Activated B cell treated with CpG ODN at 0.5 μM for 24 hours (primary cell): ENCODE measurements around the gene MBD3. TPM values are rescaled to one million over a fixed set of nuclear protein-coding genes. Genes with fewer than 3 reads are reported as not detected.

ENCODE experiments used
- ATAC-seq: fragments of 200-7000 bp; cut with Tn5 transposase; one replicate; pipeline ENCODE4 v1.10.0; 2021; ENCODE audit warnings: low read depth, mild to moderate bottlenecking, moderate library complexity
- CTCF ChIA-PET: fragments of 350-600 bp; sonication (Branson Sonifier 250); formaldehyde crosslinking; loops from one replicate; lab custom pipeline; 2021; ENCODE audit warnings: antibody characterized with exemption; lab: Charles Lee
- POLR2A ChIA-PET: fragments of 350-600 bp; sonication (Branson Sonifier 250); formaldehyde crosslinking; loops from one replicate; lab custom pipeline; 2021; ENCODE audit warnings: antibody characterized with exemption; lab: Charles Lee
- DNase-seq: peaks from one replicate; pipeline ENCODE4 v3.0.0; 2022
- H3K27ac Mint-ChIP-seq: one replicate; pipeline ENCODE4 v1.8.0; 2020; ENCODE audit warnings: mixed read lengths
- H3K27me3 Mint-ChIP-seq: one replicate; pipeline ENCODE4 v1.8.0; 2021; ENCODE audit warnings: mixed read lengths
- H3K36me3 Mint-ChIP-seq: one replicate; pipeline ENCODE4 v1.8.0; 2021; ENCODE audit warnings: low read depth, mixed read lengths
- H3K4me1 Mint-ChIP-seq: one replicate; pipeline ENCODE4 v1.8.0; 2021; ENCODE audit warnings: mixed read lengths
- H3K4me3 Mint-ChIP-seq: one replicate; pipeline ENCODE4 v1.8.0; 2020; ENCODE audit warnings: mild to moderate bottlenecking, mixed read lengths
- H3K9me3 Mint-ChIP-seq: one replicate; pipeline ENCODE4 v1.8.0; 2020; ENCODE audit warnings: mixed read lengths
- CTCF ChIP-seq: fragments of 200-600 bp; IDR thresholded peaks from one replicate; pipeline ENCODE4 v1.8.0; 2022; ENCODE audit warnings: antibody characterized with exemption, mild to moderate bottlenecking
- intact Hi-C: fragments of 100-400 bp; cut with micrococcal nuclease; formaldehyde crosslinking; loops from one replicate; pipeline ENCODE4 v1.15.1; 2024
- total RNA-seq: library from RNA; stranded (reverse); gene quantifications from 2 replicates; pipeline ENCODE4 v1.2.3, GENCODE V29; 2022

MBD3 gene
- total RNA-seq, 1 donor from 2014 or later: 96.9 TPM

GRCh38 chr19:1609103-1609396, 16.4 kb upstream of the MBD3 start:
- DNase-seq (no peak), ATAC-seq (no peak)
- no peak overlapping the region for H3K27ac Mint-ChIP-seq
- intact Hi-C loops: no loop called here
- ChIA-PET CTCF (interaction anchor here (1.3 kb wide), 1 partner anchor 16 kb away, joined by 3 read pairs; no protein-coding TSS in a partner anchor), POLR2A (interaction anchor here (1.9 to 7.6 kb wide), 3 partner anchors 8 to 43 kb away, joined by 7 to 88 read pairs (median 36); partner anchors contain the start of genes MBD3 and TCF3)
- H3K36me3 Mint-ChIP-seq: peaks cover 38% of the 10 kb centered on the region
- no peaks in the 10 kb centered on the region for H3K9me3 Mint-ChIP-seq
- H3K4me1 Mint-ChIP-seq: peaks cover 38% of the 10 kb centered on the region
- TF ChIP-seq CTCF: no peak
- H3K4me3 Mint-ChIP-seq: no peak overlapping the region
- no peaks in the 10 kb centered on the region for H3K27me3 Mint-ChIP-seq

GRCh38 chr19:1608359-1609102, 15.9 kb upstream of the MBD3 start:
- intact Hi-C loops: no loop called here
- Mint-ChIP-seq H3K27ac (peak overlapping the region; percentile 70), H3K4me1 (peaks cover 43% of the 10 kb centered on the region), H3K4me3 (no peak overlapping the region), H3K36me3 (peaks cover 33% of the 10 kb centered on the region), H3K9me3 (no peaks in the 10 kb centered on the region), H3K27me3 (no peaks in the 10 kb centered on the region)
- no peak for TF ChIP-seq CTCF
- ChIA-PET POLR2A (interaction anchor here (1.0 to 7.6 kb wide), 4 partner anchors 9 to 60 kb away, joined by 3 to 88 read pairs (median 22); partner anchors contain the start of genes MBD3 and TCF3), CTCF (interaction anchor here (1.3 kb wide), 1 partner anchor 15 kb away, joined by 3 read pairs; no protein-coding TSS in a partner anchor)
- ATAC-seq (no peak), DNase-seq (no peak)

DNA sequence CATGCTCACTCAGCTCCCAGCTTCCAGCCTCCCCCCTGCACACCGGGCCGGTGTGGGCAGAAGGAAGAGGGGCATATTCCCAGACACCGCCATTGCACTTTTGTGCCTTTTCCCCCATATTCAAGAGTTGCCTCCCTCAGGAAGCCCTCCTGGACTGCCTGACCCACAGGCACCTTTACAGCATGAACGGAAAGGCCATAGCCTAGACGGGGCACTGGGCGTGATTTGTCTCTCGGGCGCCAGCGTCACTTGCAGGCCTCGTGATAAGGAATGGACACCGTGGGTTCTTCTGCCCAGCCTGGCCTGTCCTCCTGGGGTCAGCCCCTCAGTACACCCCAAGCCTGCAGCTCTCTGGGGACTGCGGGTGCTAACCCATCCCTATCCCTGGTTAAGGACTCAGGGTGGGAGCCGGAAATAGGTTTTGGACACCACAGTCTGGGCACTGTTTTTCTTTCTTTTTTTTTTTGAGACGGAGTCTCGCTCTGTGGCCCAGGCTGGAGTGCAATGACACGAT, 13.5 kb upstream of the MBD3 start:
- Mint-ChIP-seq H3K27ac (peak overlapping the region; percentile 96), H3K4me3 (peak overlapping the region; percentile 93), H3K36me3 (peaks cover 20% of the 10 kb centered on the region), H3K9me3 (no peaks in the 10 kb centered on the region), H3K4me1 (peaks cover 50% of the 10 kb centered on the region), H3K27me3 (no peaks in the 10 kb centered on the region)
- ATAC-seq (no peak), DNase-seq (no peak)
- no peak for TF ChIP-seq CTCF
- ChIA-PET CTCF (interaction anchor here (1.5 kb wide), 1 partner anchor 66 kb away, joined by 8 read pairs; no protein-coding TSS in a partner anchor), POLR2A (interaction anchor here (0.6 to 7.6 kb wide), 10 partner anchors 11 to 66 kb away, joined by 3 to 88 read pairs (median 5); partner anchors contain the start of genes MBD3, MEX3D and TCF3)
- intact Hi-C loops: loop anchor here (1.0 kb wide), 1 partner anchor 161 kb away; no protein-coding TSS in a partner anchor

- intact Hi-C loops: loop anchor here (1.0 kb wide), 6 partner anchors 13 to 330 kb away; partner anchors contain the start of genes ATP8B3, FAM174C, MBD3 and TCF3
- POLR2A ChIA-PET: interaction anchor here (0.6 to 7.6 kb wide), 19 partner anchors 10 to 539 kb away, joined by 3 to 88 read pairs (median 4); partner anchors contain the start of genes ARHGAP45, CIRBP, MBD3 and TCF3
- peaks cover 49% of the 10 kb centered on the region for H3K4me1 Mint-ChIP-seq
Observed at GRCh38 chr19:1605236-1606137, 12.8 kb upstream of the MBD3 start, which contains the start of gene UQCR11. Gene UQCR11 (minus strand): TSS chr19:1605462. CDS start chr19:1605409, 53 bp downstream.

More at GRCh38 chr19:1605236-1606137, 12.8 kb upstream of the MBD3 start, which contains the start of gene UQCR11:
- ATAC-seq (peak; percentile 88), DNase-seq (peak; percentile 87)
- Mint-ChIP-seq H3K4me3 (peak within 1 kb of the TSS; percentile 93), H3K27ac (peak within 1 kb of the TSS; percentile 96), H3K9me3 (no peaks in the 10 kb centered on the region), H3K27me3 (no peaks in the 10 kb centered on the region), H3K36me3 (peaks cover 16% of the 10 kb centered on the region)
- CTCF ChIA-PET: interaction anchor here (1.5 kb wide), 1 partner anchor 67 kb away, joined by 8 read pairs; no protein-coding TSS in a partner anchor
- no peak for TF ChIP-seq CTCF
